Tibial nerve (tissue), 4 donors: Measurements from ENCODE around the gene TIGIT.

Source experiments
- EP300 ChIP-seq, 2 donors: sonication (generic); formaldehyde crosslinking; IDR thresholded peaks; one replicate each; pipeline ENCODE4 v1.6.1; 2017; ENCODE audit warnings: antibody characterized with exemption in 2 of 2, mild to moderate bottlenecking in 1 of 2
- POLR2A ChIP-seq, 2 donors: fragments of 450-650 bp; IDR thresholded peaks; one replicate each; pipeline ENCODE4 v1.6.1; 2017; ENCODE audit warnings: antibody characterized with exemption in 2 of 2, mild to moderate bottlenecking in 2 of 2, moderate library complexity in 2 of 2
- TF ChIP-seq, protein P1 (sequence below), 5 experiments: fragments of 200-600 bp in 3 of 5; fragments of 450-650 bp in 2 of 5; sonication (generic) in 3 of 5; IDR thresholded peaks; one replicate each; pipeline ENCODE4 v1.5.1; 2016 to 2019; ENCODE audit warnings: antibody characterized with exemption in 5 of 5, mild to moderate bottlenecking in 3 of 5, moderate library complexity in 2 of 5

DNA sequence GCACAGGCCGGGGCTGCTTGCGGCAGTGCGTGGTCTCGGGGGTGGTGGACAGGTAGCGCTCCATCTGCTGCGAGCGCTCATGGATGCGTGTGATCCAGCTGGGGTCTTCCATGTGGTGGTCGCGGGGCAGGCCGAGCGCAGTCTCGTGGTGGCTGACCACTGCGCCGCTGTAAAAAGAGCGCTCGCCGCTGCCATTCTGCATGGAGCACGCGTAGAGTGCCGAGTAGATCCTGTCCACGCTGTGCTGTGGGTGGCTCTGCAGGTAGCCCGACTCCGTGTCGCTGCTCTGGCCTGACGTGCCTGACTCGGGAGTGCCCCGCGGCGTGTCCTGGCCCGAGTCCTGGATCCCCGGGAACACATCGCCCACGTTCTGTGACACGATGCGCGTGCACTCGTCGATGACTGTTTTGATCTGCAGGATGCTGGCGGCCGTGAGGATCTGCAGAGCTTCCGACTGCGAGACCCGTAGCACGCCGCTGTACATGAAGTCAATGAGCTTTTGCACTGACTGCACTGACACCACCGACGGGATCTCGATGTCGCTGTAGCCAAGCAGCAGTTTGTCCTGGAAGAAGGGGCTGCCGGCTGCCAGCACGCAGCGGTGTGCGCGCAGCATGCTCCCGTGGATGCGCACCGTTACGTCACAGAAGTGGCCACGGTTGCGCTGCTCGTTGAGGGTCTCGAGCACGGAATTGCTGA, 57.4 kb downstream of the TIGIT start:
- TF ChIP-seq, protein P1, sequence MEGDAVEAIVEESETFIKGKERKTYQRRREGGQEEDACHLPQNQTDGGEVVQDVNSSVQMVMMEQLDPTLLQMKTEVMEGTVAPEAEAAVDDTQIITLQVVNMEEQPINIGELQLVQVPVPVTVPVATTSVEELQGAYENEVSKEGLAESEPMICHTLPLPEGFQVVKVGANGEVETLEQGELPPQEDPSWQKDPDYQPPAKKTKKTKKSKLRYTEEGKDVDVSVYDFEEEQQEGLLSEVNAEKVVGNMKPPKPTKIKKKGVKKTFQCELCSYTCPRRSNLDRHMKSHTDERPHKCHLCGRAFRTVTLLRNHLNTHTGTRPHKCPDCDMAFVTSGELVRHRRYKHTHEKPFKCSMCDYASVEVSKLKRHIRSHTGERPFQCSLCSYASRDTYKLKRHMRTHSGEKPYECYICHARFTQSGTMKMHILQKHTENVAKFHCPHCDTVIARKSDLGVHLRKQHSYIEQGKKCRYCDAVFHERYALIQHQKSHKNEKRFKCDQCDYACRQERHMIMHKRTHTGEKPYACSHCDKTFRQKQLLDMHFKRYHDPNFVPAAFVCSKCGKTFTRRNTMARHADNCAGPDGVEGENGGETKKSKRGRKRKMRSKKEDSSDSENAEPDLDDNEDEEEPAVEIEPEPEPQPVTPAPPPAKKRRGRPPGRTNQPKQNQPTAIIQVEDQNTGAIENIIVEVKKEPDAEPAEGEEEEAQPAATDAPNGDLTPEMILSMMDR (IDR thresholded peaks at IDR 0.05) = no peak
- TF ChIP-seq POLR2A (IDR thresholded peaks at IDR 0.05) (no peak), EP300 (IDR thresholded peaks at IDR 0.05) (no peak)
